OCI-LY7 (cell line): ENCODE measurements around the gene GRK3. TPM values are rescaled to one million over a fixed set of nuclear protein-coding genes. Genes with fewer than 3 reads are reported as not detected.

Source experiments
- BruUV-seq: library from RNA; stranded (reverse); fragments of 400-500 nt; replicated peaks from 2 replicates; lab custom pipeline; 2021; lab: Mats Ljungman, UMichigan
- CTCF ChIA-PET: fragments of 300-600 bp; sonication (Branson Sonifier 250); formaldehyde crosslinking; loops from one replicate; lab custom pipeline; 2022; ENCODE audit warnings: antibody characterized with exemption; ENCODE audit not compliant: unreplicated experiment; lab: Charles Lee
- POLR2A ChIA-PET: fragments of 300-600 bp; sonication (Branson Sonifier 250); formaldehyde crosslinking; loops from one replicate; lab custom pipeline; 2022; ENCODE audit warnings: antibody characterized with exemption; lab: Charles Lee
- DNase-seq: peaks from one replicate; pipeline ENCODE4 v3.0.0-alpha.2; 2015; ENCODE audit warnings: low spot score
- H2AFZ ChIP-seq: fragments of 200-600 bp; sonication (generic), shearing (Covaris generic); 2 replicates; pipeline ENCODE4 v1.6.1; 2014; ENCODE audit warnings: mild to moderate bottlenecking, antibody characterized with exemption, low read length, moderate library complexity
- H3K27ac ChIP-seq: fragments of 200-600 bp; sonication (generic); 2 replicates; pipeline ENCODE4 v1.5.1; 2014; ENCODE audit warnings: mixed run types, low read depth, mild to moderate bottlenecking, moderate library complexity, low read length, inconsistent platforms; ENCODE audit not compliant: poor library complexity, severe bottlenecking
- H3K36me3 ChIP-seq: fragments of 200-600 bp; sonication (generic); 2 replicates; pipeline ENCODE4 v1.6.1; 2014; ENCODE audit warnings: mild to moderate bottlenecking, antibody characterized with exemption, low read length, moderate library complexity, mixed read lengths; ENCODE audit not compliant: insufficient read depth
- H3K4me1 ChIP-seq: fragments of 200-600 bp; sonication (generic); 2 replicates; pipeline ENCODE4 v1.5.1; 2014; ENCODE audit warnings: mild to moderate bottlenecking, low read length; ENCODE audit not compliant: insufficient read depth, poor library complexity, severe bottlenecking
- H3K4me2 ChIP-seq: fragments of 200-600 bp; sonication (generic); 2 replicates; pipeline ENCODE4 v1.6.1; 2014; ENCODE audit warnings: mild to moderate bottlenecking, low read length
- H3K4me3 ChIP-seq: fragments of 200-600 bp; sonication (generic); 2 replicates; pipeline ENCODE4 v1.5.1; 2014; ENCODE audit warnings: mild to moderate bottlenecking, low read depth, low read length; ENCODE audit not compliant: poor library complexity, severe bottlenecking
- H3K79me2 ChIP-seq: fragments of 200-600 bp; sonication (generic); 2 replicates; pipeline ENCODE4 v1.6.1; 2016; ENCODE audit warnings: low read depth, mild to moderate bottlenecking, low read length, moderate library complexity, mixed read lengths; ENCODE audit not compliant: insufficient read depth
- H3K9me2 ChIP-seq: fragments of 200-600 bp; sonication (generic); 2 replicates; pipeline ENCODE4 v1.6.1; 2016; ENCODE audit warnings: mild to moderate bottlenecking, low read length, mixed read lengths; ENCODE audit not compliant: insufficient read depth
- H3K9me3 ChIP-seq: fragments of 200-600 bp; sonication (generic); 2 replicates; pipeline ENCODE4 v1.6.1; 2014; ENCODE audit warnings: mild to moderate bottlenecking, mixed run types, low read length, mixed read lengths
- H4K20me1 ChIP-seq: fragments of 200-600 bp; sonication (generic); 2 replicates; pipeline ENCODE4 v1.6.1; 2014; ENCODE audit warnings: mild to moderate bottlenecking, antibody characterized with exemption, low read length, moderate library complexity, mixed read lengths; ENCODE audit not compliant: insufficient read depth
- EZH2phosphoT487 ChIP-seq: fragments of 200-600 bp; sonication (generic); IDR thresholded peaks from 2 replicates; pipeline ENCODE4 v1.6.1; 2018; ENCODE audit warnings: low read depth, borderline replicate concordance, mild to moderate bottlenecking, mixed run types, antibody characterized with exemption, low read length, moderate library complexity, mixed read lengths
- intact Hi-C: fragments of 100-400 bp; cut with micrococcal nuclease; formaldehyde crosslinking; loops from one replicate; pipeline ENCODE4 v1.10.0; 2022; ENCODE audit not compliant: unreplicated experiment
- total RNA-seq, 2 experiments: library from RNA; depleted of rRNA in 1 of 2; stranded (reverse); fragments of >200 nt in 1 of 2; shearing (Covaris generic) in 1 of 2; gene quantifications; 2 replicates each; pipeline ENCODE4 v1.2.3, GENCODE V29; 2014 to 2022
- TF ChIP-seq, protein P1 (sequence below): fragments of 200-600 bp; sonication (generic); conservative IDR thresholded peaks from 2 replicates; pipeline ENCODE4 v1.5.1; 2014; ENCODE audit warnings: mild to moderate bottlenecking, antibody characterized with exemption, low read length, moderate library complexity, mixed read lengths

GRK3 gene
- total RNA-seq, 2 experiments from 2014 or later, result 14.2 to 39.3 TPM

DNA sequence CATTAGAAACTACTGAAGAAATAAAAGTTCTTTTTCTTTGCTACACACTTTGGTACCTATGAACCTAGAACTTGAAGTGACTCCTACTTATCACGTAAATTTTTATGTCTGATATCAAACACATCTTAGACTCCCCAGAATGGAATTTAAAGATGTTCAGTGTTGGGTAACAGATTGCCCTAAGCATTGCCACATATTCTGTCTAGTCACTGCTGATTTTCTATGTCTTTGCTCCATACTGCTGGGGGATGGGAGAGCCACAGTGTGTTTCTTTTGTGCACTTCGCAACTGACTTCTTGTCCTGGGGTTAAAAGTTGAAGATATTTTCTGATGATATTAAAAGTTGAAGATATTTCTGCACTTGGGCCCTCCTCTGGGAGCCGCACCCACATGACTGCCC lies 158.2 kb downstream of the GRK3 start:
- BruUV-seq, result no TSS peak
- no peak overlapping the region for H3K27ac ChIP-seq
- H3K9me3 ChIP-seq, result no peaks in the 10 kb centered on the region
- no peak overlapping the region for H3K4me2 ChIP-seq
- TF ChIP-seq EZH2phosphoT487, result no peak
- TF ChIP-seq, protein P1, sequence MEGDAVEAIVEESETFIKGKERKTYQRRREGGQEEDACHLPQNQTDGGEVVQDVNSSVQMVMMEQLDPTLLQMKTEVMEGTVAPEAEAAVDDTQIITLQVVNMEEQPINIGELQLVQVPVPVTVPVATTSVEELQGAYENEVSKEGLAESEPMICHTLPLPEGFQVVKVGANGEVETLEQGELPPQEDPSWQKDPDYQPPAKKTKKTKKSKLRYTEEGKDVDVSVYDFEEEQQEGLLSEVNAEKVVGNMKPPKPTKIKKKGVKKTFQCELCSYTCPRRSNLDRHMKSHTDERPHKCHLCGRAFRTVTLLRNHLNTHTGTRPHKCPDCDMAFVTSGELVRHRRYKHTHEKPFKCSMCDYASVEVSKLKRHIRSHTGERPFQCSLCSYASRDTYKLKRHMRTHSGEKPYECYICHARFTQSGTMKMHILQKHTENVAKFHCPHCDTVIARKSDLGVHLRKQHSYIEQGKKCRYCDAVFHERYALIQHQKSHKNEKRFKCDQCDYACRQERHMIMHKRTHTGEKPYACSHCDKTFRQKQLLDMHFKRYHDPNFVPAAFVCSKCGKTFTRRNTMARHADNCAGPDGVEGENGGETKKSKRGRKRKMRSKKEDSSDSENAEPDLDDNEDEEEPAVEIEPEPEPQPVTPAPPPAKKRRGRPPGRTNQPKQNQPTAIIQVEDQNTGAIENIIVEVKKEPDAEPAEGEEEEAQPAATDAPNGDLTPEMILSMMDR, result no peak
- H3K79me2 ChIP-seq, result no peaks in the 10 kb centered on the region
- CTCF ChIA-PET, result no interaction called here
- intact Hi-C loops, result no loop called here
- no peak for DNase-seq
- H2AFZ ChIP-seq, result no peak overlapping the region
- POLR2A ChIA-PET, result no interaction called here
- H3K4me1 ChIP-seq, result no peaks in the 10 kb centered on the region
- no peaks in the 10 kb centered on the region for H3K36me3 ChIP-seq
- H4K20me1 ChIP-seq, result no peaks in the 10 kb centered on the region
- no peak overlapping the region for H3K4me3 ChIP-seq
- H3K9me2 ChIP-seq, result no peaks in the 10 kb centered on the region

DNA sequence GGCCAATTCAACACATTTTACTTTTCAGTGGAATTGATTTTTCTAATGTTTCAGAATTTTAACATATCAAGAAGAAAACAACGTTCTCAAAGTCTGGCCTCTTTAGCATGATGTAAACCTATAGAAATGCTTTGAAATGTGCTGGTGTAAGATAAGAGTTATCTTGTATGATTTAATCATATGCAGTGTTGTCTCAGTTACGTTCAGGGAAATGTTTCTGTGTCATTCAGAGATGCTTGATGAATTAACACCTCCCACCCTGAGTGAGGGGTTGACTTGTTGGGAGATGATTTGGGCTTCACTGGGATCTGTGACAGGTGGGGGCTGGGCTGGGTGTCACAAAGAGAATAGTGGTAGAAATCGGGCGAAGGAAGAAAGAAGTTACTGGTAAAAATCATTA lies 161.8 kb downstream of the GRK3 start:
- no peaks in the 10 kb centered on the region for H4K20me1 ChIP-seq
- no peaks in the 10 kb centered on the region for H3K4me1 ChIP-seq
- H3K4me3 ChIP-seq, result no peak overlapping the region
- no peak for DNase-seq
- no peaks in the 10 kb centered on the region for H3K9me2 ChIP-seq
- no peak overlapping the region for H3K27ac ChIP-seq
- no peaks in the 10 kb centered on the region for H3K36me3 ChIP-seq
- no peaks in the 10 kb centered on the region for H3K79me2 ChIP-seq
- CTCF ChIA-PET, result no interaction called here
- H3K9me3 ChIP-seq, result no peaks in the 10 kb centered on the region
- POLR2A ChIA-PET, result no interaction called here
- intact Hi-C loops, result no loop called here
- no peak for TF ChIP-seq EZH2phosphoT487
- TF ChIP-seq, protein P1, result no peak
- H2AFZ ChIP-seq, result no peak overlapping the region
- no peak overlapping the region for H3K4me2 ChIP-seq
- BruUV-seq, result no TSS peak

DNA sequence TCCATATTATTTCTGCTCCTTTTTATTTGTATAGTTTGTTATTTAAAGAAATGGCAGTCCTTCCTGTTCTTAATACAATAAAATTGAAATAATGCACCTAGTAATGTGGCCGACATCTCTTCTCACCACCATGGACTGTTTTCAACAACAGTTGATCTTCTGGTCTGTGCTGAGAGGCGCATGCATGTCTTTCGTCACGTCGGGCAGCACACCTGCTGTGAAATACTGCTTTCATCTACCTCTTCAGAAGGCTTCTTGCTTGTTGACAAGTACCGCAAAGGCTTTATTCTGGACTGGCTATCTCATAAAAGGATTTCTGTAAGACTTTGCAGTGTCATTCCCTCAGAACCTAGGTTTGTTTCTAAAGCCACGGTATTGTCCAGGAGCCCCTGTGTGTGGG lies 163.6 kb downstream of the GRK3 start:
- CTCF ChIA-PET, result no interaction called here
- Histone ChIP-seq H4K20me1 (no peaks in the 10 kb centered on the region), H3K4me2 (no peak overlapping the region), H3K9me2 (no peaks in the 10 kb centered on the region), H2AFZ (no peak overlapping the region), H3K4me1 (no peaks in the 10 kb centered on the region), H3K9me3 (no peaks in the 10 kb centered on the region), H3K4me3 (no peak overlapping the region), H3K36me3 (no peaks in the 10 kb centered on the region), H3K27ac (no peak overlapping the region), H3K79me2 (no peaks in the 10 kb centered on the region)
- intact Hi-C loops, result no loop called here
- TF ChIP-seq EZH2phosphoT487, result no peak
- TF ChIP-seq, protein P1, result no peak
- POLR2A ChIA-PET, result no interaction called here
- no TSS peak for BruUV-seq
- no peak for DNase-seq
